Activated CD4-positive, alpha-beta T cell treated with anti-CD3 and anti-CD28 coated beads for 4 hours (primary cell): Measurements from ENCODE around the gene SLC25A23.
"Not testable (repeated sequence)": the region's sequence is repeated elsewhere in the genome, so short reads cannot be mapped to it uniquely, and the experiment has no call there.

Experiments
- DNase-seq, 2 donors: peaks; one replicate each; pipeline ENCODE4 v3.0.0-alpha.2; 2020

Gene SLC25A23

DNA sequence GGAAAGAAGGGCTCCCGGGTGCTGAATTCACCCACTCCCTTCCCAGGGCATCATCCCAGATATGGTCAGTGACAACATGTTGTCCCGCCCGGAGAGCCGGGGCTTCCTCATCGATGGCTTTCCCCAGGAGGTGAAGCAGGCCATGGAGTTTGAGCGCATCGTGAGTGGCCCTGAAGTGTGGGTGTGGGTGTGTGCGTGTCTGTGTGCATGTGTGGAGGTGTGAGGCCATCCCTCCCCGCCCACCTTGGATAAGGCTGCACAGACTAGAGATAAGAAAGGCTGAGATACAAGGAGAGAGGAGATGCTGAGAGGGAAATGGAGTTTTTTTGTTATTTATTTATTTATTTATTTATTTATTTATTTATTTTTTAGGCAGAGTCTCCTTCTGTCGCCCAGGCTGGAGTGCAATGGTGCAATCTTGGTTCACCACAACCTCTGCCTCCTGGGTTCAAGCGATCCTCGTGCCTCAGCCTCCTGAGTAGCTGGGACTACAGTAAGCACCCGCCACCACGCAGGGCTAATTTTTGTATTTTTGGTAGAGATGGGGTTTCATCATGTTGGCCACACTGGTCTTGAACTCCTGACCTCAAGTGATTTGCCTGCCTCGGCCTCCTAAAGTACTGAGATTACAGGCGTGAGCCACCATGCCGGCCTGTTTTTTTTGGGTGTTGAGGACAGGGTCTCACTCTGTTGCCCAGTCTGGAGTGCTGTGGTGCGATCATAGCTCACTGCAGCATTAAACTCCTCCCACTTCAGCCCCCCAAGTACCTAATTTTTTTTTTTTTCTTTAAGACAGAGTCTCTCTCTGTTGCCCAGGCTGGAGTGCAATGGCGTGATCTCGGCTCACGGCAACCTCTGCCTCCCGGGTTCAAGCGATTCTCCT, 59.3 kb downstream of the SLC25A23 start:
- DNase-seq = not testable (repeated sequence)

DNA sequence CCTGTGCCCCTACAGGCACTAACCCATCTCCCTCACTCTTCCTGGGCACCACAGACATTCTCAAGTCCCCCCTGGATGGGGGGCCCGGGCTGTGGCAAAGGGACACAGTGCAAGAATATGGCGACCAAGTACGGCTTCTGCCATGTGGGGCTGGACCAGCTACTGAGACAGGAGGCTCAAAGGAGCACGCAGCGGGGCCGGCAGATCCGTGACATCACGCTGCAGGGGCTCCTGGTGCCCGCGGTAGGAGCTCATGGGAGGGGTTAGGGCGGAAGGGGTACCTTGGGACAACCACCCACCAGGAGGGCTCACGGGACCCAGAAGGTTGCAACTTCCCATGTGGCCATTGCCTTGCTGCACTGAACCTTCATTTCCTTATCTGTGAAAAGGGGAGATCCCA, 63.3 kb downstream of the SLC25A23 start:
- DNase-seq = no peak

DNA sequence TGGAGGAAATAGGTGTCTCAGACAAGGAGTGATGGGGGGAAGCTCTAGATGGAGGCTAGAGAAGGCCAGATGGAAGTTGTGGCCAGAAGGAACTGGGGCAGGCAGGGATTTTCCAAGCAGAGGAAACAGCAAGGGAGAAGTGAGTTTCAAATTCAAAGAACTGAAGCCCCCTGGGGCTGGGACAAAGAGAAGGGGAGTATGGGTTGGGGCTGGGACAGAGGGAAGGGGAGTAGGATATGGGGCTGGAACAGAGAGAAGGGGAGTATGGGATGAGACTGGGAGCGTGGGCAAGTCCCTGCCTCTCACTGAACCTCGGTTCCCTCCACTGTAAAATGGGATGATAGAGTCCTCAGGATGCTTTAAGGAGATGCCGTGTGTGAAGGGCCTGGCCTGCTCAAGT, 64.8 kb downstream of the SLC25A23 start:
- no peak for DNase-seq

DNA sequence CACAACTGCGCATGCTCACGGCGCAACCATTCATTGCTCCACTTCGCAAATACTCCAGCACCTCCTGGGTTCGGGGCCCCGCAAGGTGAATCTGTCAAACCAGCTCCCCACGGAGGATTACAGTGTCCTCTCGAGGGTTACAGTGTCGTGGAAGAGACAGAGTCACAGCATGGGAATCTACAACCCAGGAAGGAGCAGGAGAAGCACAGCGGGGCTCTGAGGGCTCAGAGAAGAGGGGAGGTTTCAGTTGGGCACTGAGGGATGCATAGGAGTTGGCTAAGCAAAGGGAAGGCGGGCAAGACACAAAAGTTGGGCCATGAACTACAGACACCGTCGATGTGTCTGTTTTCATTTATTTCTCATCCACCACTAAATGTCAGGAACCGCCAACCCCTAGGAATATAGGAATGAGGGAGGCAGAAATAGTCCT, 65.6 kb downstream of the SLC25A23 start:
- peak; percentile 69 to 75 for DNase-seq

DNA sequence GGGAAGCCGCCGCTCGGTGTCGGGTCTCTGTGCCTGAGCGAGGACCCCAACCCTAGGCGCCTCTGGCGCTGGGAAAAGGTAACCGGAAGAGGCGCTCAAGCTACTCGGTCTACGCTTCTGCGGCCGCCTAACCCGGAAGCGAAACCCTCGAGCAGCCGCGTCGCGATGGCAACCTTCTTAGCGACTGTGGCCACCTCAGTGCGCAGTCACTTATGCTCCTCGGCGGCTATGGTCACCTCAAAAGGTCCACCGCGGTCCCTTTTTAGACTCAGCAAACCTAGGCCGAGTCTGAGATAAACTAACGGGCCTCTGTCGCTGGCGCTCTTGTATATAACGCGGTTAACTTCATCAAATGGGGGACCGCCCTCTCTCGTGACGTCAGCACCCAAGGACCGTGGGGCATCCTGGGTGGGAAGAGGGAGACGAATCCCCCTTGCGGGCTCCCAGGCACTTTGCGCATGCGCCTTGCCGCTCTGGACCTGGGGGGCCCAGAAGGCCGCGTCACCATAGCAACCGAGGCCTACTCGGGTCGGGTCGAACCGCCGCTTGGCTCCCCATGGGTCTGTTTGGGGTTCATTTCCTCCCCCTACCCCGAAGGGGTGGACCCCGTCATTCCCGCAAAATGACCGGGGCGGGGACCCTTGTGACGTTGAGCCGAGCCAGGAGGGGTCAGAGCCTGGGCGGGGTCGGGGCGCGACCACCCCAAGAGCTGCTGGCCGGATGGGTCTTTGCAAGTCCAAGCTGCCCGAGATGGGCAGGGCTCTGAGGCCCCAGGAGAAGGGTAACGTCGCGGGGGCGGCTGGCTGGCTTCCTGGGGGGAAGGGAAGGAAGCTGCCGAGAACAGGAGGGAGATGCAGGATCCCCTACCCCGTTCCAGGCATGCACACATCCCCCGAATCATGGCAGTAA, 66.3 kb downstream of the SLC25A23 start, which contains the start of gene GTF2F1:
GTF2F1 (minus strand) TSS at position 91 of the 909 bp plus-strand sequence. CDS start 169 bp downstream, outside the sequence.
- DNase-seq = peak; percentile 92 to 93

DNA sequence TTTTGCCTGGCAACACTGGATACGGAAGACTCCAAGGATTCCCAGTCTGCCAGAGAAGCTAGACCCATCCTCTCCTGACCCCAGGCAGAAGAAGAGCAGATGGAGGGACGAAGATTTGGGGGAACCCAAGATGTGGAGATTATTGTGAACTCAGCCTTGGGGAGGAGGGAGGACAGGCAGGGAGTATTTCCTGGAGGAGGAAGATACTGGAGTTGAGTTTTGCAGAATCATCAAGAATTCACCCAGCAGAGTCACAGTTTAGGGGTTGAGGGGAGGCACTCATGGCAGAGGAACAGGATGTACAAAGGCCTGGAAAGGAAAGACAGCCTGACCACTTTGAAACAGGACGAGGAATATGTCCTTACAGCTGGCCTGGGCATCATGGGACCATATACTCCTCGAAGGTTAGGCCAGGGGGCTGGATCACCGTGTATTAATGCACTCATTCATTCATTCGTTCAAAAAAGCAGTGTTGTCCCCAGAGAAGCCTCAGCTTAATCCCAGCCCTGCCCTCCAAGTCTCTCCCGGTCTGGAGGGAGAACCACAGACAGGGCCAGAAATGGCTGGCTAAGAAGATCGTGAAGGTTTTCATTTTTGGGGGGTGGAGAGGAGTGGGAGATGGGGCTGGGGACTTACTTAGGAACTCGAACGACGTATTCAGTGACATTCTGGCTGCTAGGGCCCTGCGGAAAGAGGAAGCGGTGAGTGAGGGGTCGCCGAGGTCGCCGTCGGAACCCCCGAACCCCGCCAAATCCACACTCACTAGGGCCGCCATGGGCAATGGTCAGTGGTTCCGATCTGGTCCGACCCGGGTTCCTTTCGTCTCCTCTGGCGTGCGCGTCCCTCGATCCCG, 67.1 kb downstream of the SLC25A23 start:
- DNase-seq = no peak
